Left ventricle myocardium inferior (tissue), 1 donor: ENCODE data around the gene TTLL5. TPM values are rescaled to one million over a fixed set of nuclear protein-coding genes. Genes with fewer than 3 reads are reported as not detected.
A peak's percentile ranks its signal among the peaks of the same experiment; 100 is the strongest.

ENCODE experiments used
- DNase-seq: peaks from one replicate; pipeline ENCODE4 v3.0.0-alpha.2; 2020
- H3K27ac ChIP-seq: fragments of 200-600 bp; replicated peaks from 2 replicates; pipeline ENCODE4 v1.8.0; 2021
- H3K27me3 ChIP-seq: fragments of 200-600 bp; 2 replicates; pipeline ENCODE4 v1.8.0; 2021; ENCODE audit warnings: low read depth
- H3K36me3 ChIP-seq: fragments of 200-600 bp; 2 replicates; pipeline ENCODE4 v1.8.0; 2021
- H3K4me1 ChIP-seq: fragments of 200-600 bp; 2 replicates; pipeline ENCODE4 v1.8.0; 2021
- H3K4me3 ChIP-seq: fragments of 200-600 bp; 2 replicates; pipeline ENCODE4 v1.8.0; 2021; ENCODE audit warnings: mild to moderate bottlenecking, moderate library complexity
- H3K9me3 ChIP-seq: fragments of 200-600 bp; replicated peaks from 2 replicates; pipeline ENCODE4 v1.8.0; 2021
- intact Hi-C: fragments of 100-400 bp; cut with micrococcal nuclease; formaldehyde crosslinking; loops from one replicate; pipeline ENCODE4 v1.11.0; 2022
- total RNA-seq: library from RNA; stranded (reverse); fragmentation: NEBNext Ultra II Directional; extraction: Animal tissue kit (Norgen Biotek cat#: 25700); gene quantifications from one replicate; pipeline ENCODE4 v1.2.1, GENCODE V29; 2021
- TF ChIP-seq, protein P1 (sequence below): fragments of 200-600 bp; IDR thresholded peaks from 2 replicates; pipeline ENCODE4 v1.8.0; 2021; ENCODE audit warnings: antibody characterized with exemption, mild to moderate bottlenecking, borderline replicate concordance
- donor health status: DM: no; HTN: yes; CAD: no; lungs with severe emphysema.

The TTLL5 gene
- total RNA-seq, 1 donor from 2014 or later, result 16.3 TPM

- intact Hi-C loops, result no loop called here
- H3K27me3 ChIP-seq, result no peaks in the 10 kb centered on the region
- no peak overlapping the region for H3K27ac ChIP-seq
- DNase-seq, result no peak
- no peak overlapping the region for H3K4me3 ChIP-seq
- peaks cover 25% of the 10 kb centered on the region for H3K4me1 ChIP-seq
- TF ChIP-seq, protein P1, sequence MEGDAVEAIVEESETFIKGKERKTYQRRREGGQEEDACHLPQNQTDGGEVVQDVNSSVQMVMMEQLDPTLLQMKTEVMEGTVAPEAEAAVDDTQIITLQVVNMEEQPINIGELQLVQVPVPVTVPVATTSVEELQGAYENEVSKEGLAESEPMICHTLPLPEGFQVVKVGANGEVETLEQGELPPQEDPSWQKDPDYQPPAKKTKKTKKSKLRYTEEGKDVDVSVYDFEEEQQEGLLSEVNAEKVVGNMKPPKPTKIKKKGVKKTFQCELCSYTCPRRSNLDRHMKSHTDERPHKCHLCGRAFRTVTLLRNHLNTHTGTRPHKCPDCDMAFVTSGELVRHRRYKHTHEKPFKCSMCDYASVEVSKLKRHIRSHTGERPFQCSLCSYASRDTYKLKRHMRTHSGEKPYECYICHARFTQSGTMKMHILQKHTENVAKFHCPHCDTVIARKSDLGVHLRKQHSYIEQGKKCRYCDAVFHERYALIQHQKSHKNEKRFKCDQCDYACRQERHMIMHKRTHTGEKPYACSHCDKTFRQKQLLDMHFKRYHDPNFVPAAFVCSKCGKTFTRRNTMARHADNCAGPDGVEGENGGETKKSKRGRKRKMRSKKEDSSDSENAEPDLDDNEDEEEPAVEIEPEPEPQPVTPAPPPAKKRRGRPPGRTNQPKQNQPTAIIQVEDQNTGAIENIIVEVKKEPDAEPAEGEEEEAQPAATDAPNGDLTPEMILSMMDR, result no peak
- H3K9me3 ChIP-seq, result no peaks in the 10 kb centered on the region
- H3K36me3 ChIP-seq, result peaks cover 17% of the 10 kb centered on the region
Measured at GRCh38 chr14:75969891-75970290, 308.8 kb downstream of the TTLL5 start.

GRCh38 chr14:75970989-75971388 is 309.9 kb downstream of the TTLL5 start:
- TF ChIP-seq, protein P1, result no peak
- intact Hi-C loops, result no loop called here
- peaks cover 25% of the 10 kb centered on the region for H3K4me1 ChIP-seq
- H3K9me3 ChIP-seq, result no peaks in the 10 kb centered on the region
- peaks cover 6% of the 10 kb centered on the region for H3K36me3 ChIP-seq
- H3K27me3 ChIP-seq, result no peaks in the 10 kb centered on the region
- H3K4me3 ChIP-seq, result no peak overlapping the region
- H3K27ac ChIP-seq, result no peak overlapping the region
- no peak for DNase-seq

DNA sequence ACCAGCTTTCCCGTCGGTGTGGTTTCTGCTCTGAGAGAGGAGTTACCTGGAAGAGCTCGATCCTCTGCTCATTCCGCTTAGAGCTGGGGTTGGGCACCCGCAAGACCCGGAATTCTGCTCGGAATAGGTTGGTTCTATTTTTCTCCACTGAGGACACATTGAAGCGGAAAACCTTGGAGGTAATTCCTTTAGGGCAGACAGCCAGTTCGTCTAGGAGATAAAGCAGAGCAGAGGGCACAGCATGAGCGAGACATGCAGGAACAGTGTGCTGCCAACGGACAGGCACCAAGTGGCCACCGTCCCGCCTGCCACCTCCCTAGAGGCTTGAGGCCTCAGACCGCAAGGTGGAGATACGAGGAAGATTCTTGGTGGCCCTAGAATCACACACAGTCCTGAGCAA is 310.5 kb downstream of the TTLL5 start:
- TF ChIP-seq, protein P1, result no peak
- no peak overlapping the region for H3K4me3 ChIP-seq
- intact Hi-C loops, result no loop called here
- peaks cover 25% of the 10 kb centered on the region for H3K4me1 ChIP-seq
- H3K9me3 ChIP-seq, result no peaks in the 10 kb centered on the region
- no peak for DNase-seq
- peaks cover under 1% of the 10 kb centered on the region for H3K36me3 ChIP-seq
- H3K27me3 ChIP-seq, result no peaks in the 10 kb centered on the region
- no peak overlapping the region for H3K27ac ChIP-seq

DNA sequence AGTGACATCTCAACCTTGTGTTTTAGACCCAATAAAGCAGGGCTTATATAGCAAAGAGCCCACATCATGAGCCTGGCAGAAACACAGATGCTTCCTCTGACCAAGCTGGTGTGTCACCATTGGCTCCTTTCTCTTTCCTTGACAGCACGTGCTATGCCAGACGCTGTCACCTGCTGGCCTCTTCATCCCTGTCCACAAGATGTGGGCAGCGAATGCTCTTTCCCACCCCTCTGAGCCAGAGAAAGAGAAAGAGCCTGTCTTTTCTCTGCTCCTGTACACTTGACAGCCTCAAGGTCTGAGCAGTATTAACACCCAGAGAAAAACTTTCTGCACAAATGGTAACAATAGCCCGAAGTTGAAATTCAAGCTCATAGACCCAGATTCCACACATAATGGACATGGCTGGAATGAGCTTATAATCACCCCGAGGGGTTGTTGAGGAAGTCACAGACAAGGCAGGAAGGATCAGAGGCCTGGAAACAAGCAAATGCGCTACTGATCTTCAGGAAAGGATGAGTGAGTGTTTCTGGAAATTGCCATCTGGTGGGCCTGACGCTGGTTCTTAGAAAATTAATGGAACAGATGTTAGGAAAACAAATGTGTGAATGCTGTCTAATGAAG is 311.9 kb downstream of the TTLL5 start:
- intact Hi-C loops, result no loop called here
- H3K27ac ChIP-seq, result no peak overlapping the region
- H3K4me1 ChIP-seq, result peaks cover 30% of the 10 kb centered on the region
- no peak overlapping the region for H3K4me3 ChIP-seq
- H3K36me3 ChIP-seq, result no peaks in the 10 kb centered on the region
- TF ChIP-seq, protein P1, result no peak
- no peak for DNase-seq
- H3K9me3 ChIP-seq, result no peaks in the 10 kb centered on the region
- H3K27me3 ChIP-seq, result no peaks in the 10 kb centered on the region

DNA sequence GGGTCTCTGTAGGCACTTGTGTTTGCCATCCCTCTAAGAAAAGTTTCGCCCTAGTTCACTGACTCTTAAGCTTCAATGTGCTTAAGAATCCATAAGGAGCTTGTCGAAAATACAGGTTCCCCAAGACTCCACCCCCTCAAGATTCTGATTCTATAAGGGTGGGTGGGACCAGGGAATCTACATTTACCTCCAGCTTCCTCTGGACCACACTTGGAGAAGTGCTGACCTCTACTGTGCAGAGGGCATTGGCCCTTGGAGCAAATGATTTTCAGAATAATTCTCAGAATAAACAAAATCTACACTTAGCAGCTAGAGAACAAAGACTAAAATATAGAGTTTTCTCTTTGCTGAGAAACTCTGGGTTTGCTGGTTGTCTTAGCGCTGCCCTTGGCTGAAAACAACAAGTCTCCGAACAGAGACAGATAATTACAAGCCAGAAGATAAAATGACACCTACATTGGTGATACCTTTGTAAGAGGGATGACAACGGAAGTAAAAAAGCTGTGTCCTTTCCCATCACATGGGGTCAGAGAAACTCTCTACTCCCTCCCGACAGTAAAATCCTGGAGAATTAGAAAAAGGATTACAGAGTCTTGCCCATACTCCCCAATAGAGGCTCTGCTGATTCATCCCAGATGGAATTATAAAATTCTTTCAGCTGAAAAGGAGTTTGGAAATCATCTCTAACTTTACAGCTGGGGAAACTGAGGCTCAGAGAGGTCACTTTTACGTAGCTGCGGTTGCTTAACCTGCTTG is 316.0 kb downstream of the TTLL5 start:
- Histone ChIP-seq H3K27me3 (no peaks in the 10 kb centered on the region), H3K4me1 (peaks cover 53% of the 10 kb centered on the region), H3K4me3 (peak overlapping the region; percentile 87), H3K27ac (no peak overlapping the region), H3K36me3 (no peaks in the 10 kb centered on the region), H3K9me3 (no peaks in the 10 kb centered on the region)
- intact Hi-C loops, result no loop called here
- TF ChIP-seq, protein P1, result no peak
- DNase-seq, result no peak
